ENCODE measurements around the gene MTCL1. TPM values are rescaled to one million over a fixed set of nuclear protein-coding genes. Genes with fewer than 3 reads are reported as not detected.

Gene MTCL1
- total and polyA plus RNA-seq, 10 of the 15 experiments (the other 5 are each of a cell fraction or from before 2014, with no cell fraction given): 0.03 to 0.36 (median 0.13) TPM; not detected in 4

DNA sequence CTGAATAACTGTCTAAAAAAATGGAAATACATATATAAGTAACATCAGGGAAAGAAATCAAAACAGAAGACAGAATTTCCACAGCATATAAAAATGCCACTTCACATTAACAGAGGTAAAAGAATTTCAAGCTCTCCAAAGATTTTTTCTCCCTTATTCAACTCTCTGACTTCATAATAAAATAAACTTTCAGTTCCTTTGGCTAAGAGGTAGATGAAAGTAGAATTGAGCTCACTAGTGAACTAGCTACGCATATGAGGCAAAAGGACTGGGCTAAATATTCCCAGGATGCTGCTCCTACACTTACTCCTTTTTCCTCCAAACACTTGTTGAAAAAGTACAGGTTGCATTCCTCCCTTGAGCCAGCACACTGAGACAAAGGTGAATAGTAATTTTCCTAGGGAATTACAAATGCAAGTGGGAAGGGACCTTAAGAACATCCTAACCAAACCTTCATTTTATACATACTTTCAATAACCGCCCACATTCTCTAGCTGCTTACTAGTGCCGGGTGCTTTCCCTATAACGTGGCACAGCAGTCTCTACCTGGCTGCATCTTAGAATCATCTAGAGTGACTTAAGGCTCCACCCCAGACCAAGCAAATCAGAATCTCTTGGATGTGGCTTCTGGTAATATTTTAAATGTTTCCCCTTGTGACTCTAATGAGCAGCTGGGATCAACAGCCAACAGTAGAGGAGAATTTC is 136.6 kb downstream of the MTCL1 start:
- H3K9ac ChIP-seq (ENCODE audit: control insufficient read depth, insufficient read depth, low read length): no peak overlapping the region
- ATAC-seq (no peak), DNase-seq (ENCODE audit: low read depth, low spot score) (no peak), FAIRE-seq (no peak)
- peaks cover 0 to 3% of the 10 kb centered on the region in 2 experiments; a peak in 1 of 4 replicates for H3K27me3 ChIP-seq (replicated peaks in 1 of 2; ENCODE audit: control insufficient read depth in 2 of 2, insufficient read depth in 2 of 2, low read length in 1 of 2)
- H3K27ac ChIP-seq (ENCODE audit: control insufficient read depth, insufficient read depth): no peak overlapping the region
- WGBS (ENCODE audit: insufficient coverage, insufficient replicate concordance, low lambda C conversion rate, missing lambda C conversion rate): 27% methylated on average over 4 of the region's 4 CpGs
- no TSS peak for BruUV-seq (replicated peaks)
- no peaks in the 10 kb centered on the region for H3K79me2 ChIP-seq (ENCODE audit: control insufficient read depth, insufficient read depth, low read length)
- ChIA-PET POLR2A (no interaction called here), CTCF (no interaction called here), SMC1A (ENCODE audit: uncharacterized antibody, unreplicated experiment) (interaction anchor here (1.0 kb wide), 1 partner anchor 146 kb away, joined by 3 read pairs; no protein-coding TSS in a partner anchor), RAD21 (ENCODE audit: unreplicated experiment) (no interaction called here)
- intact Hi-C loops (cut with micrococcal nuclease; ENCODE audit: unreplicated experiment): no loop called here
- H3K4me3 ChIP-seq: no peak overlapping the region
- TF ChIP-seq EZH2 (IDR thresholded peaks at IDR 0.05; ENCODE audit: borderline replicate concordance, control insufficient read depth, low read depth, low read length) (no peak), SIN3A (IDR thresholded peaks at IDR 0.05; ENCODE audit: low read depth, low read length) (no peak), RUNX3 (IDR thresholded peaks at IDR 0.05; ENCODE audit: low read length) (no peak), POU2F2 (IDR thresholded peaks at IDR 0.05; ENCODE audit: borderline replicate concordance, low read depth, low read length) (no peak), POLR2A (IDR thresholded peaks at IDR 0.05; ENCODE audit: low read depth, low read length) (no peak)
- TF ChIP-seq, protein P1, sequence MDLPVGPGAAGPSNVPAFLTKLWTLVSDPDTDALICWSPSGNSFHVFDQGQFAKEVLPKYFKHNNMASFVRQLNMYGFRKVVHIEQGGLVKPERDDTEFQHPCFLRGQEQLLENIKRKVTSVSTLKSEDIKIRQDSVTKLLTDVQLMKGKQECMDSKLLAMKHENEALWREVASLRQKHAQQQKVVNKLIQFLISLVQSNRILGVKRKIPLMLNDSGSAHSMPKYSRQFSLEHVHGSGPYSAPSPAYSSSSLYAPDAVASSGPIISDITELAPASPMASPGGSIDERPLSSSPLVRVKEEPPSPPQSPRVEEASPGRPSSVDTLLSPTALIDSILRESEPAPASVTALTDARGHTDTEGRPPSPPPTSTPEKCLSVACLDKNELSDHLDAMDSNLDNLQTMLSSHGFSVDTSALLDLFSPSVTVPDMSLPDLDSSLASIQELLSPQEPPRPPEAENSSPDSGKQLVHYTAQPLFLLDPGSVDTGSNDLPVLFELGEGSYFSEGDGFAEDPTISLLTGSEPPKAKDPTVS (IDR thresholded peaks at IDR 0.05; ENCODE audit: low read depth, low read length): no peak
- TF ChIP-seq, protein P2, sequence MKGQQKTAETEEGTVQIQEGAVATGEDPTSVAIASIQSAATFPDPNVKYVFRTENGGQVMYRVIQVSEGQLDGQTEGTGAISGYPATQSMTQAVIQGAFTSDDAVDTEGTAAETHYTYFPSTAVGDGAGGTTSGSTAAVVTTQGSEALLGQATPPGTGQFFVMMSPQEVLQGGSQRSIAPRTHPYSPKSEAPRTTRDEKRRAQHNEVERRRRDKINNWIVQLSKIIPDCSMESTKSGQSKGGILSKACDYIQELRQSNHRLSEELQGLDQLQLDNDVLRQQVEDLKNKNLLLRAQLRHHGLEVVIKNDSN (IDR thresholded peaks at IDR 0.05; ENCODE audit: borderline replicate concordance, extremely low read length, insufficient read depth, low read depth, low read length): no peak
- no peak overlapping the region for H3K4me2 ChIP-seq (ENCODE audit: control insufficient read depth, insufficient read depth)
- in situ Hi-C loops (cut with MboI): loop anchor here (25.0 kb wide), 2 partner anchors 120 to 1470 kb away; no protein-coding TSS in a partner anchor
- no peaks in the 10 kb centered on the region; the same call in 2 of the 3 replicates for H3K9me3 ChIP-seq (replicated peaks; ENCODE audit: control insufficient read depth, insufficient read depth, low read length)
- H3K4me1 ChIP-seq (ENCODE audit: control insufficient read depth, insufficient read depth, low read length): no peaks in the 10 kb centered on the region
- no peaks in the 10 kb centered on the region for H3K36me3 ChIP-seq (ENCODE audit: control insufficient read depth in 2 of 2, insufficient read depth in 2 of 2, low read length in 1 of 2)
- no peaks in the 10 kb centered on the region for H4K20me1 ChIP-seq (ENCODE audit: control insufficient read depth, insufficient read depth)
- H2AFZ ChIP-seq (ENCODE audit: control insufficient read depth, low read depth, low read length): no peak overlapping the region

Data from GM12878 (cell line).